Activated CD4-positive, alpha-beta T cell treated with anti-CD3 and anti-CD28 coated beads for 48 hours (primary cell): ENCODE data around the gene SPHKAP.
"Not testable (repeated sequence)": the region's sequence is repeated elsewhere in the genome, so short reads cannot be mapped to it uniquely, and the experiment has no call there.

Source experiments
- DNase-seq: peaks from one replicate; pipeline ENCODE4 v3.0.0-alpha.2; 2020

SPHKAP gene, protein sequence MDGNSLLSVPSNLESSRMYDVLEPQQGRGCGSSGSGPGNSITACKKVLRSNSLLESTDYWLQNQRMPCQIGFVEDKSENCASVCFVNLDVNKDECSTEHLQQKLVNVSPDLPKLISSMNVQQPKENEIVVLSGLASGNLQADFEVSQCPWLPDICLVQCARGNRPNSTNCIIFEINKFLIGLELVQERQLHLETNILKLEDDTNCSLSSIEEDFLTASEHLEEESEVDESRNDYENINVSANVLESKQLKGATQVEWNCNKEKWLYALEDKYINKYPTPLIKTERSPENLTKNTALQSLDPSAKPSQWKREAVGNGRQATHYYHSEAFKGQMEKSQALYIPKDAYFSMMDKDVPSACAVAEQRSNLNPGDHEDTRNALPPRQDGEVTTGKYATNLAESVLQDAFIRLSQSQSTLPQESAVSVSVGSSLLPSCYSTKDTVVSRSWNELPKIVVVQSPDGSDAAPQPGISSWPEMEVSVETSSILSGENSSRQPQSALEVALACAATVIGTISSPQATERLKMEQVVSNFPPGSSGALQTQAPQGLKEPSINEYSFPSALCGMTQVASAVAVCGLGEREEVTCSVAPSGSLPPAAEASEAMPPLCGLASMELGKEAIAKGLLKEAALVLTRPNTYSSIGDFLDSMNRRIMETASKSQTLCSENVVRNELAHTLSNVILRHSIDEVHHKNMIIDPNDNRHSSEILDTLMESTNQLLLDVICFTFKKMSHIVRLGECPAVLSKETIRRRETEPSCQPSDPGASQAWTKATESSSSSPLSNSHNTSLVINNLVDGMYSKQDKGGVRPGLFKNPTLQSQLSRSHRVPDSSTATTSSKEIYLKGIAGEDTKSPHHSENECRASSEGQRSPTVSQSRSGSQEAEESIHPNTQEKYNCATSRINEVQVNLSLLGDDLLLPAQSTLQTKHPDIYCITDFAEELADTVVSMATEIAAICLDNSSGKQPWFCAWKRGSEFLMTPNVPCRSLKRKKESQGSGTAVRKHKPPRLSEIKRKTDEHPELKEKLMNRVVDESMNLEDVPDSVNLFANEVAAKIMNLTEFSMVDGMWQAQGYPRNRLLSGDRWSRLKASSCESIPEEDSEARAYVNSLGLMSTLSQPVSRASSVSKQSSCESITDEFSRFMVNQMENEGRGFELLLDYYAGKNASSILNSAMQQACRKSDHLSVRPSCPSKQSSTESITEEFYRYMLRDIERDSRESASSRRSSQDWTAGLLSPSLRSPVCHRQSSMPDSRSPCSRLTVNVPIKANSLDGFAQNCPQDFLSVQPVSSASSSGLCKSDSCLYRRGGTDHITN (N-terminal part only)

DNA sequence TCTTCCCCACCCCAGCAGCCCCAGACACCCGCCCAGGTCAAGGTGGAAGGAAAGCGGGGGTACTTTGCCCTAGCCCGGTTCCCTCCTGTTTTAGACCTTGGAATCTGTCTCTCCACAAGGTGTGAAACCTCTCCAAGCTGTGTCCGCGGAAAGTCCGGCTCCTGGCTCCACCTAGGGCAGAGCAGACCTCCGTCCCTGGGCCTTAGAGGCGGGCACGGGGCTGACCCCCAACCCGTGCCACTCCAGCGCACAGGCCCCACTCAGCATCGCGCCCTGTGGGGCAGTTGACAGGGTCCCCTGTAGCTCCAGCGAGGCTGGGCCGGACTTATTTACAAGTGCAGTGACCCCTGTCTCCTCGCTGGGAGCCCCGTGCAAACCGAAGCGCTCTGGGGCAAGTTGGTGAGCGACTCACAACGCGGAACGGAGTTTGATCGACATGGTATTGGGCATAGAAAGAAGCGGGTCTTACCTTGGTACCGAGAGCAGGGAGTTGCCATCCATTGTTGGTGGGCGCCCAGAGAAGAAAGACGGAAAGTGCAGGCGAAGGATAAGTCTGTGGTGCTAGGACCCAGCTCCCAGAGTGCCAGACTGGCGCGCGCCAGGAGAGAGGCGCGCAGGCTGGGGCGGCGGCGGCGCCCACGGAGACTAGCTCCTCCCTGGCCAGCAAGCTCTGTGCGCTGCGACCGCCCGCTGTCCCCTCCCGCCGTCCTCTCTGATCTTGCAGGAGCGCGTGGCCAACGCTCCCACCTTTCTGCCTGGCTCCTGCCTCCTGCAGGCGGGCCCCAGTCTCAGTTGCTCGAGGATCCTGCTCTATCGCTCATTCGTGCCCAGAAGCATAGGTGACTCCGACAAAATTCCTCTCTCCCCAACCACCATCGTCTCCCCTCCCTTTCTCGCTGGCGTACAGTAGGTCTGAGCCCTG, at the start of gene SPHKAP:
TSS of gene SPHKAP (minus strand) at position 590 of the 922 bp plus-strand sequence. CDS start at position 501, 89 bp downstream.
- DNase-seq: no peak

DNA sequence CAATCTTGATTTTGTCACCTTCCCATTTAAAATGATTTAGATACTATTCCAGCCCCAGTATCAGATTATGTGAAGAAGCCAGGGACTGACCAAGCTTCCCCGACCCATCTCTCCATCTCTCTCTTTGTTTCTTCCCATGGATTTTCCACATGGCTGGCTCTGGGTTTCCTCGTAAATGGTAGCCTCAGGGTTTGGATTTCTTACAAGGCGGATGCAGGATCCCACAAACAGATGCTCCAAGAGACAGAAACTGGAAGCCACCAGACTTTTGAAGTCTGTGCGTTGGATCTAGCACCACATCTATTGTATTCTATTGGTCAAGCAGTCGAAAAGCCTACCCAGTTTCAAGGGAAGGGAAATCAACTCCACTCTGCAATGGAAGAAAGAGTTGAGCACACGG, 46.0 kb upstream of the SPHKAP start:
- no peak for DNase-seq

DNA sequence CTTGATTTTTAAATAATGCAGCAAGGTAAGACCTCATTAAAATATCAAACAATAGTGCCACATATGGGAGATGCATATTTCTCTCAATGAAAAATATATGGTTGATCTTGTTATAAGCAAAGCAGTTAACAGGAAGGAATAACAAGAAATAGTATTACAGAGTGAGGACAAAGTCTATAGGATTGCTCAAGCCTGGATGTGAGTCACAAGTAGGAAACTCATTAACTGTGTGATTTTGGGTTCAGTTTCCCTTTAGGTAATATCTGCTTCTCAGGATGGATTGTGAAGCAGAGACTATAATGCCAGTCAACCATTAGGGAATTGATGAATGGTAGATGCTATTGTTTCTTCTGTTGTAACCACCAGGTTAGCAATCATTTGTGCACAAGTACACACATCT, 42.9 kb upstream of the SPHKAP start:
- no peak for DNase-seq

DNA sequence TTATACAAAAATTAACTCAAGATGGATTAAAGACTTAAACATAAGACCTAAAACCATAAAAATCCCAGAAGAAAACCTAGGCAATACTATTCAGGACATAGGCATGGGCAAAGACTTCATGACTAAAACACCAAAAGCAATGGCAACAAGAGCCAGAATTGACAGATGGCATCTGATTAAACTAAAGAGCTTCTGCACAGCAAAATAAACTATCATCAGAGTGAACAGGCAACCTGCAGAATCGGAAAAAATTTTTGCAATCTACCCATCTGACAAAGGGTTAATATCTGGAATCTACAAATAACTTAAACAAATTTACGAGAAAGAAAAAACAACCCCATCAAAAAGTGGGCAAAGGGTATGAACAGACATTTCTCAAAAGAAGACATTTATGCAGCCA, 37.1 kb upstream of the SPHKAP start:
- not testable (repeated sequence) for DNase-seq

DNA sequence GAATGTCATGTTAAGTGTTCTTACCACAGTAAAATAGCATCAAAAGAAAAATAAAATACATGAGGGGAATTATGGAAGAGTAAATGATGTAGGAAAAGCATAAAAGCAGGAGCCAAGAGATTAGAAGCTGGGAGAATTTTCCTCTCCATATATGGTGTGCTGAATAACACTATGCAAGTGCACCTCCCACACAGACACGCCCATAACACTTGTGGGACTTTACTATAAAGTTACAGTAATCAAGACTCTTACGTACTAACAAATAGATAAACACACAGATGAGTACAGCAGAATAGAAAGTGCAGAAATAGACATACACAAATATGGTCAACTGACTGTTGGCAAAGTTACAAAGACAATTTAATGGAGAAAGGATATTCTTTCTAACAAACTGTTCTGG, 16.0 kb upstream of the SPHKAP start:
- no peak for DNase-seq

DNA sequence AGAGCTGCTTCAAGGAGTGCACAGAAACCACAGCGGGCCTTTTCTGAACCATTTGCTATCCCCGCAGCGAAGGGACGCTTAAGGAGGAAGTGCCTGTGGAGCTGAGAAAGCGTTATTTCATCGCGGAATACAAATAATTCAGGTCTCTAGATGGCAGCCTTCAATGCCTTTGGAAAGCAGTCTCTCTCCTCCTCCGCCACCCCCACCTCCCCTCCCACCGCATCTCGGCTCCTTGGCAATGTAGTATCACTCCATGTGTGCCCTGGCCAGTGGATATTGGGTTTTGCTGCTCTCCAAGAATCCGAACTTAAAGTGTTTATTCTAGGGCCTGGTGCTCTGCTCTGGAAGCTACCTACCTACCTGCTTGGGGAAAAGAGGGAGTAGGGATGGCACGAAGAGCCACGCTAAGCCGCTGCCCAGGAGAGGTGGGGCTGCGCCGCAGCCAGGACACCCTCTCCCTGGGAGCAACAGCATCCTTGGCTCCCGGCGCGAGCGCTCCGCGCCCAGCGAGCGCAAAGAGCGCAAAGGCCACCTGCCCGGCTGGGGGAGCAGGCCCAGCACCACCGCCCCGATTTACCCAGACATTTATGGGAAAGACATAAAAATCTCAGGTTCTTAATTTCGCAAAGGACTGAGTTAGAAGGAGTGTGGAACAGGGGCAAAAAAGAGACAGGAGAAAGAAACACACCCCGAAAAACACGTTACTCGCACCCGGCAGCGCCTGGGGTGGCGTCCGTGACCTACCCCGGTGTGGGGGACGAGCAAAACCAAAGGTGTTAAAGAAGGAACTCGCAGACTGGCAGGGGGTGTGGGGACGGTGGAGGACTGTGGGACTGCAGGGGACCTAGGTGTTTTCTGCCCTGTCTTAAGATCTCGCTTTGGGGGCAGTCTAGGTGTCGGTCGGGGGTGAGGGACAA, 1.0 kb downstream of the SPHKAP start:
- DNase-seq: no peak

DNA sequence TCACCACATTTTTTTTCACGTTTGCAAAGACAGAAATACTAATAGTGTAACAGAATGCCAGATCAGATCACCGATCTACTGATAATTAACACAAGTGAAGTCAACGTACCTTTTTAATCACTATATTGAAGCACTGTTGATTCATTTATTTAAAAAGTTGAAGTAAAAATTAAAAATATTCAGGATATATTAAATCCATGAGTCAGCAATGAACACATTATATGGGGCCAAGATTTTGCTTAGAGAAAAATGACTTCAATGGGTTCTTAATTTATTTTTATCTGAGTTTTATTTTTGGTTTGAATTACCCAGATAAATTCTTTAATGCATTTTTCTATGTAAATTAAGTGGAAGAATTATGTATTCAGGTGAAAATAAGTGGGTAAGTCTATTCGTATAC, 14.2 kb downstream of the SPHKAP start:
- no peak for DNase-seq

DNA sequence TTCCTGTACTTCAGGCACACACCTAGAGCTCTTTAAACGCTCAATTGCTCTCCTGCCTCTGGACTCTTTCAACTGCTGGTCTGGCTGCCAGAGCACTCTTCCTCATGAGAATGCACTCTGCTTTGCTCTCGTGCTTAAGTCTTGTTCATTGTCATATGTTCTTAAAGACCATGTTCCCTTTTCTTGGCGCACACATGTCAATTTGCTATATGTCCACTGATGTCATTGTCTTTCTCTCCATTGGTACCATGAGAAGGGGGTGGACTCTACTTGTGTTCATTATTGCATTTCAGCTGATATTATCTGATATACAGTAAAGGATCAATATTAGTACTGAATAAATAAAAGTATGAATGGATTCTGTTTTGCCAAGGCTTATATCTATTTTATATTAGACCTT, 16.8 kb downstream of the SPHKAP start:
- DNase-seq: no peak

DNA sequence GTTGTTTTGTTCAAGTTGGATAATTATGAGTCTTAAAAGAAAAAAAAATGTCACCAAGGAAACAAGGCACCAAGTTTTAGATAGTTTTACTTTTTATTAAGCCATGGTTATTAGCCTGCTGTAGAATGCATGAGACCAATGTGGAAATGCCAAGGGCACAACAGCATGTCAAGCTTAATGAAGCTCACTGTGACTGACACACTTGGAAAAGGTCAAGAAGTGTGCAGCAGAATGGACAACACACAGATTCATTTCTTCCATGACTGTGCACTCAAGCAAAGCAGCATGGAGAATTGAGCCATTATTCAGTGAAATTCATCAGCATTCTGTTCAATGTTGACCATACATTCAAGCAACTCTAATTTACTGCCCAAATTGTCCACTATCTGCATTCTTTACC, 23.6 kb downstream of the SPHKAP start:
- no peak for DNase-seq

DNA sequence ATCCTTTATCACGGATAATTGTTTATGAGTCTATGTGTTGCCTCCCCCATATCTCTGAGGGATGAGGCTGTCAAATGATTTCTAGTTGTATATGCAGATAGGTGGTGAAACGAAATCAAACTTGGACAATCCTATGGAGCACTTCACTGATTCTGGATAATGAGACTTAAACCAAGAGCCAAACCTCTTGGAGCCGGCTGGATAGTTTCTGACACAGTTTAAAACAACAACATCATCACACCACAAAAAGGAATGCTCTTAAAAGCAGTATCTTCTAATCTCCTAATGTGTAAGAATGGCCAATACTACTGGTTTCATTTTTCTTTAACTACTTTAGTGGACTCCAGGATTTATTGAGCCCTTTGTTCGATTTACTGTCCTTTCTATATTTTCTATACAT, 36.5 kb downstream of the SPHKAP start:
- no peak for DNase-seq

DNA sequence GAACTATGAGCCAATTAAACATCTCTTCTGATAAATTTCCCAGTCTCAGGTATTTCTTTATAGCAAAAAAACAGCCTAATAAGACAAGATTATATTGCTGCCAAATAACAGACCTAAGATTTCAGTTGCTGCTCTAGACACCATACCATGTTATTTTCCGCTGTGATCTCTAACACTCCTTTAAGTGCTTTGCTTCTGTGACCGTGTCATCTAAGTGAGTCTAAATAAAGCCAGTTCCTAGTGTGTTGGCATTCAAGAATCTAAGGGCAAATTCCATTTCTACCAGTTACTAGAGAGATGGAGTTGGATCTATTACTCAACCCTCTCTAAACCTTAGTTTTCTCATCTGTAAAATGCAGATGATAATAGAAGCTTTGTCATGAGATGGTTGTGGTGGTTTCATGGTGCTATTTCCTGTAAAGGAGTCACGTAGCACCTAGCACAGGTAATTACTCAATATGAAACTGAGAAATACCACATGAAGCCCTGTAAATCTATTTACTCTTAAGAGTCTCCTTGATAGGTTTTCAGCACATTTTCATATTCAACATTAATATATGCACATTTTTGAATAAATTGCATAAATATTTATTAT, 40.5 kb downstream of the SPHKAP start:
- DNase-seq: no peak

DNA sequence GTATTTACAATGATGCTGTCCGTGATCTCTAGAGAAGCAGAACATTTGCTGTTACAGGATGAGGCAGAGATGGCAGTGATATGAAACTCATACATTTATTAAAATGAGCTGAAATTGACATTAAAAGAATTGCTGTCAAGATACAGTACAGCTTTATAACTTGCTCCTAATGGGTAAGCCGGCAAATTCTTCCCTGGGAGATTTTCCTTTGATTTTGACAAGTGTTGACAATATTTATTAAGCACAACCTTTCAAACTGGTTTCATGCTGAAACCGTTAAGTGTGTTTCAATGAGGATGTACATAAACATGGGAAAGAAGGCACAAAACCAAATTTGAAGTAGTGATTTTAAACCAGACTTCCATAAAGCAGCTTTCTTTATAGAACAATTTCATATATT, 45.5 kb downstream of the SPHKAP start:
- no peak for DNase-seq

DNA sequence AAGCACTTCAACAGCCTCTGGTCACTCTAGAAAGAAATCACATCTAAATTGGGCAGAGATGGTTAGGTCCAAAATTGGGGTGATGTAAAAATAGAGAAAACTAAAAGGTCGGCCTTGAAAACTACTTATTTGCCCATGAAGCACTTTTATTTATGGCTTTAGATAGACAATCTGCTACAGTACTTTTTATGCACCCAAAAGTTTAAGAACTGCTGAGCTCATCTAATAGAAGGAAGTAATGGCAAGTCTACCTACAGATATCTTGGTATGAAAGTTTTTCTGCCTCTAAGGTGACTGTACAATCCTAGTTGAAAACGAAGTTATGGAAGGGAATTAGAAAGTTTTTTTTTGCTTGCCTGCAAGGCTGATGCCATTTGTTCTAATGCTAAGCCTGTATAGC, 46.2 kb downstream of the SPHKAP start:
- no peak for DNase-seq

DNA sequence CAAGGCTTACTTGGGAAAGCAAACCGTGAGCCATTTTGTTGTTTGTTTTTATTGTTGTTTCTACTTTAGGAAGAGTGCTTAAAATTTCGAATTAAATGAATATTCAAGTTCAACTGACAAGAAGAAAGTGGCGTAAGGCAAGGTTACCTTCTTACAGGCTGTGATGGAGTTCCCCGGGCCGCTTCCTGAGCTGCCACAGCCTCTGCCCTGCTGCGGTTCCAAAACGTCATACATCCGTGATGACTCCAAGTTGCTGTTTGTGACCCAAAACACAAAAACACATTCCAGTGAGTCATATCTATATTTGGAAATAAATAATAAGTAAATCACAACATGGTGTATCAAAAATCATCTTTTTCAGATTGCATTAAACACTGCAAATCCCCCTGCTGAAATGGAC, 49.7 kb downstream of the SPHKAP start:
- no peak for DNase-seq

DNA sequence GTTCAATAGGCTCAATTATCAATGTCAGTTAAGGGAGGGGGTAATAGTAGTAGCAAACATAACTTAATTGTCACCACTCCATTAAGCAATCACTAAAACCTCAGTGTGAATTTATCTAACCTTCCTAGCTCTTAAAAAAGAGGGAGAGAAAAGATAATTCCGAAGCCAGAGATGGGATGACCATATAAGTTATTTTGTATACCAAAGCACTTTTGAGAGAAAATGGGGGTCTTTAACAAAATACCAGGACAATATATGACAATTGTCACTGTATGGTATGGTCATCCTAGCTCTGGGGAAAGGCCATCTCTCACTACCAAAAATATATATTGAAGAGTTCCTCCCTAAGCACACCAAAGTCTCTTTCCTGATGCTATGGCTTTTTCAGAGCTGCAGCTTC, 55.1 kb downstream of the SPHKAP start:
- DNase-seq: no peak

DNA sequence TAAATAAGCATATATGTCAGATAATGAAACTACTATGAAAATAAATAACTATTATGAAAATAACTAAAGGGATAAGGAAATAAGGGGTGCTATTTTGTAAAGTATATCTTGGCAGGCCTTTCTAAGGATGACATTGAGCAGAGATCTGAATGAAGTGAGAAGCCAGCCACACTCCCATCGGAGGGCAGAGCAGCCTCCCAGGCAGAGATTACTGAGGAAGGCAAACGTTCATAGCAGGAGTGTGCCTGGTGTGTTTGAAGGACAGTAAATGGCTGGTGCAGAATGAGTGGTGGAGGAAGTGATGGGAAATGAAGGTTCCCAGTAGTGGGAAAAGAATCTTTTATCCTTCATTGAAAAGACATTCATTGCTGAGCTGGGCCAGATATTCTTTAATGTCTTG, 62.5 kb downstream of the SPHKAP start:
- no peak for DNase-seq

DNA sequence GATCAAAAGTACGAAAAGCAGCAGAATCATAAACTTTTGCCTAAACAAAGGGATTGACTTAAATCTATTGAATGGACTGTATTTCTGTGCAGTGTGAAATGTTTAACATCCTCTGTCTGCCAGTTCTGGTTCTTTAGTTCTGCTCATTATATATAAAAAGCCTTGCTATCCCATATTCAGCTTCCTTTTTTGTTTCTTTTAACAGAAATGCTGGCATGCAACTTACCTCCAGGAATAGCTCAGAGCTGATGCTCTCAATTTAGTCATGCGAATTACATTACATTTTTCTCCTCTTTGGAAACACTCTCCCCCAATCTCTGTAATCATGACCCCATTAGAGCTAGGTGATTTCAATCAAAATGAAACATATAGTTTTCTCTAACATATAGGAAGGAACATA, 73.6 kb downstream of the SPHKAP start:
- no peak for DNase-seq

DNA sequence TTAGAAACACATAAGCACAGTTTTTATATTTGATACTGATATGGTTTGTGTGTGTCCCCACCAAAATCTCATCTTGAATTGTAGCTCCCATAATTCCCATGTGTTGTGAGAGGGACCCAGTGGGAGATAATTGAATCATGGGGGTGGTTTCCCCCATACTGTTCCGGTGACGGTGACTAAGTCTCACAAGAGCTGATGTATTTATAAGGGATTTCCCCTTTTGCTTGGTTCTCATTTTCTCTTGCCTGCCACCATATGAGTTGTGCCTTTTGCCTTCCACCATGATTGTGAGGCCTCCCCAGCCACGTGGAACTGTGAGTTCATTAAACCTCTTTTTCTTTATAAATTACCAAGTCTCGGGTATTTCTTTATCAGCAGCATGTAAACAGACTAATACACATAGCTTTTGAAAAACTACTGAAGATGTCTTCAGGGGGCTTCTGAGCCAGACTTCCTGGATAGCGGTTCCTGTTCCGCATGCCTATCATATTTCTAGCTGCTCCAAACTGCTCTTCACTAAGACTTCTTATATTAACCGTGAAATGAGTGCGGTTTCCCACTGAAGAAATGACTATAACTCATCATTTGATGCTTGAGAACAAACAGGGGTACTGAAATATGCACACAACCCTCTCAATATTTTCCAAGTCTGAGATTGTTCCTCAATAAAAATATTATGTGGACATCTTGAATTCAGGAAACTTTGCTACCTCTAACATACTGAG, 75.8 kb downstream of the SPHKAP start:
- no peak for DNase-seq

DNA sequence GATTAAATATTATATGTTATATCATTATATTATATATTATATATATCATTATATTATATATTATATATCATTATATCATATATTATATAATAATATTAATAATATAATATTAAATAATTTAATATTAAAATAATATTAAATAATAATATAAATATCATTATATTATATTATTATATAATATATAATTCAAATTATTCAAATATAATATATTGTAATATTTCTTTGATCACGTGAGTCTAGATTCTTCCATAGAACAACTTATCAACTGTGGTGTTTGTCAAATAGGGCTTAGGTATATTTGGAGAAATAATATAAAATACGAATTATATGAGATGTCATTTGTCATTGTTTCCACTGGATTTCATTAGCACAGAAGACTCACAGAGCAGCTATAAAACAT, 77.3 kb downstream of the SPHKAP start:
- no peak for DNase-seq

DNA sequence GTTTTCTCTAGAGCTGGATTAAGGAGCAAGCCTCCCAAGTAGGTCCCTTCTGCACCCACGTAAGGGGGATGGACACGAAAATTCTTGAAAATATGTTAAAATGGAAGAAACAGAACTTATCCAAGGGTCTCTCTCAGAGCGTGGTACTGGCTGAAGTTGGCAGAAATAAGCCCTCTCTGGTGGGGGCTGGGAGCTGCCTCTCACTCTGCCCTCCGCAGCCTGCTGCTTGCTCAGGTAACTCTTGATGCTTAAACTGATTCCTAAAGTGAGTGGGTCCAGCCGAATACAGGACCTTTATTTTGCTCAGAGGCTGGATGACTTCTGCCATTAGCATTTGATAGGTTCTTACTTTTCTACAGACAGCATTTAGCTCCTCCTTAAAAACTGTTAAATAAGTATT, 78.1 kb downstream of the SPHKAP start:
- no peak for DNase-seq
